GM18867 (cell line): ENCODE data around the gene GRIK1.

ENCODE experiments used
- ATAC-seq: cut with Tn5 transposase; IDR thresholded peaks from one replicate; pipeline ENCODE4 v1.9.1; 2021; ENCODE audit warnings: mild to moderate bottlenecking, moderate library complexity; ENCODE audit not compliant: unreplicated experiment

Gene GRIK1

DNA sequence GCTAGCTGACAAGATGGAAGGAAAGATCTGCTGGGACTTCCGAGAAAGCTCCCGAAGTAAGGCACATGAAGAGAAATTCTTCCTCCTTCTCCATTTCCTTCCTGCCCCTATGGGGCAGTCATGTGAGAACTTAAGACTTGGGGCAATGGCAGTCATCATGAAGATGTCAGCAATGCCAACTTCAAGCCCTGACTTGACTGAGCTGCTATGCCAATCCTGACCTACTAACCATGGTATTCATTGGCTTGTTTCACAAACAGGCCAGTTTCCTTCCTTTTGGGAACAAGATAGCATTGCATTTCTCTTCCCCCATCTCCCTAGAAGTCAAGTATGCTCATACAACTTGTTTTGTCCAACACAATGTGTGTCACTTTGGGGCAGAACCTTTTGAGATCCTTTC, 25.5 kb downstream of the GRIK1 start:
- ATAC-seq = no peak

DNA sequence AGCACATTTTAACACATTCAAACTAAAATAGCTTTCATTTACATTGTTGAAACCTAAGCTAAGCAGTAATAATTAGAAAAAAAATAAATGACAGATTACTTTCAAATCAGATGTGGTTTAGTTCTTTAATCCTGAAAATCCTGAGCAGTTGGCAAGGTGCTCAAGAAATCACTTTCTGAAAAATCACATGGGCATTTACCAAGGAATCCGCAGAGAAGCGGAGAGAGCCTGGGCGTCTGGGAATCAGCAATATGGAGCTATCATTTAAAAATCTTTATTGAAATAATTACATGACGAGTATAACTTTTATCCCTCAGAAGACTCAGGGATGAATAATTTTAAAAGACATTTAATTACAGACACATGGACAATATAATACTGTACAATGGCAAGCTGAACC, 30.2 kb downstream of the GRIK1 start:
- ATAC-seq = no peak

GRCh38 chr21:29904359-29905282, 35.2 kb downstream of the GRIK1 start:
- ATAC-seq = no peak

- no peak for ATAC-seq
Observed at GRCh38 chr21:29896884-29897283, 42.9 kb downstream of the GRIK1 start.

- ATAC-seq = no peak
Observed at GRCh38 chr21:29893687-29894086, 46.1 kb downstream of the GRIK1 start.

GRCh38 chr21:29892379-29892778, 47.4 kb downstream of the GRIK1 start:
- no peak for ATAC-seq

DNA sequence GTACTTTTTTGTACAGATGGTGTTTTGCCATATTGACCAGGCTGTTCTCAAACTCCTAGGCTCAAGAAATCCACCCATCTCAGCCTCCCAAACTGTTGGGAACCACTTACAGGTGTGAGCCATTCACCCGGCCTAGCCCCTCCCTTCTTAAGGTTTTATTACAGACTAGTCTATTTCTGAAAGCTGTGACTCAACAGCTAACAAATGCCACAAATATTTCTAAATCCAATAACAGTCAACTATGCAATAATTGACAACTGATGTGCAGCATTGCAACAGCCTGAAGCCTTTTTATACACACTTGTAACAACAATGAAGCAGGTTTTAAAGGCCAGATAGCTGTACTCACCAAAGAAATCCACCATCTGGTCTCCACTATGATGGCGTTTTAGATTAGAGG, 51.4 kb downstream of the GRIK1 start:
- no peak for ATAC-seq

- no peak for ATAC-seq
Observed at GRCh38 chr21:29887313-29888009, 52.3 kb downstream of the GRIK1 start.

DNA sequence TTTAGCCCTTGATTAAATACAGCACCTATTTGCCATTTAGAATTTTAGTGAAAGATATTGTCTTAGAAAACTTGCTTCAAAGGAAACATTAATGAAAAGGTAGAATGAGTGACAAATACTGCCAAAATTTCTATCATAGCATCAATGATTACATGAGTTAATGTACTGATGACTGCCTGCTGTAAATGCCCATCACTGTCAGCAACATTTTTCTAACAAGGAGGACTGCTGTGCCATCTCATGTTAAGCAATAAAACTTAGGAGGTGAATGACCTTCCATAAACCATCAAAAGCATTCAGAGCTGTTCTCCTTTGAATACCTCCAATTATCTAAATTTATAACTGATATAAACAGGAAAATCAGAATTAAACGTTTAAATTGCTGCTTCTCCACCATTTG, 54.3 kb downstream of the GRIK1 start:
- ATAC-seq = no peak

GRCh38 chr21:29875873-29876272, 63.9 kb downstream of the GRIK1 start:
- ATAC-seq = no peak

GRCh38 chr21:29875036-29875716, 64.6 kb downstream of the GRIK1 start:
- ATAC-seq = no peak

- ATAC-seq = no peak
Observed at GRCh38 chr21:29873908-29874307, 65.9 kb downstream of the GRIK1 start.

DNA sequence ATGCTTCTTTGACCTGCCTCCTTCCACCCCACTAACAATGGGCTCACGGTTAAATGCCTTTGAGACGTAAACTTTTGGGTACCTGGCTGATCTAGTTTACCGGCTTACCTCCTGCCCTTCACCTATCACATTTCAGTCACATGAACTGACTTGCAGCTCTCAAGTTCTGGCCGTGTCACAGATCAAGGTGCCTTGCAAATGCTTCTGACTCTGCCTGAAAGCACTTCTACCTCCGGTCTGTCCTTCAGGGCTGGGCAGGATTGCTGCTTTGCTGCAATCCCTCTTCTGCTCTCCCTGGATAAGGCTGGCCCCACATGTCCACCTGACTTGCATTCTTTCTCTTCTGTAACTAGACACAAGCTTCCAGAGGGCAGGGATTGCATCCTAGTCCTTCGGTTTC, 69.0 kb downstream of the GRIK1 start:
- ATAC-seq = no peak

- ATAC-seq = no peak
Observed at GRCh38 chr21:29867796-29868195, 72.0 kb downstream of the GRIK1 start.

- no peak for ATAC-seq
Observed at GRCh38 chr21:29860346-29860745, 79.5 kb downstream of the GRIK1 start.

- ATAC-seq = no peak
Observed at GRCh38 chr21:29857150-29857549, 82.6 kb downstream of the GRIK1 start.

- no peak for ATAC-seq
Observed at GRCh38 chr21:29854795-29855194, 85.0 kb downstream of the GRIK1 start.

DNA sequence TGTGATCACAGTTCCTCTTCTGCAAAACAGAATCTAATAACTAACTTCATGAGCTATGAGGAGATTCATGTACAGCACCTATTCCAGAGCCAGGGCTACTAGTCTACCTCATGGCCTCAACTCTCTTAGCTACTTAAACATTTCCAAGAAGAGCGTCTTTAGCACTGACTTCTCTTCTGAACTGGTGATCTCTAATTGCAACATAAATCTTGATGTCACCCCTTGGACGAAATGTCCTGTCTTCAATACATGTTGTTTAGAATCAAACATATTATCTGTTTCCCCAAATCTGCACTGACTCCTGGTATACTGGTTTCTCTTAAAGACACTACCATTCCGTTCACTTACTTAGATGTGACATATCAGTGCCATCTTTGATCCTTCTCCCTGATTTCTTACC, 88.2 kb downstream of the GRIK1 start:
- ATAC-seq = no peak

- peak; percentile 99 for ATAC-seq
Observed at GRCh38 chr21:29849735-29850176, 90.0 kb downstream of the GRIK1 start.

- ATAC-seq = no peak
Observed at GRCh38 chr21:29843804-29844203, 96.0 kb downstream of the GRIK1 start.

DNA sequence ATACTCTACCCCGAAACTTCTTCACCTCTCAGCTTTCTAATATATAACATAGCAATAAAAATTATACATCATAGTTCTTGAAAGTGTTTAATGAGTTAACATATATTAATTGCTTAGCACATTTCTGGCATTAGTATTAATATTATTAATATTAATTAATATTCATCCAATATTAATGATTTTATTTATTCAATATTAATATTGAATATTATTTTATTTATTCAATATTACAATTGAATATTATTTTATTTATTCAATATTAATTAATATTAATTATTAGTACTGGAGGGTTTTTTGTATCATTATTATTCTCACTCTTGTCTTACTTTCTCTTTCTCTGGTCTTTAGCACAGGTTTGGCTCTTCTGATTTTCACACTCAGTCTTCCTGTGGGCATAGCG, 105.2 kb downstream of the GRIK1 start:
- ATAC-seq = no peak

DNA sequence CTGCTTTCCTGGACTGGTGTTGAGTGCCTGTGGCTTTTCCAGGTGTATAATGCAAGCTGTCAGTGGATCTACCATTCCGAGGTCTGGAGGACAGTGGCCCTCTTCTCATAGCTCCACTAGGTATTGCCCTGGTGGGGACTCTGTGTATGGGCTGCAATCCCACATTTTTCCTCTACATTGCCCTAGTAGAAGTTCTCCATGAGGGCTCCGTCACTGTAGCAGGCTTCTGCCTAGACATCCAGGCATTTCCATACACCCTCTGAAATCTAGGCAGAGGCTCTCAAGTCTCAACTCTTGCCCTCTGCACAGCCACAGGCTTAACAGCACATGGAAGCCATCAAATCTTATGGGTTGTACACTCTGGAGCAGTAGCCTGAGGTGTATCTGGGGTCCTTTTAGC, 107.6 kb downstream of the GRIK1 start:
- ATAC-seq = no peak
